ENCODE measurements around the gene NR1H3. TPM values are rescaled to one million over a fixed set of nuclear protein-coding genes. Genes with fewer than 3 reads are reported as not detected.

Gene NR1H3
- total RNA-seq, 2 experiments from 2014 or later = 12.7 to 15.3 TPM

GRCh38 chr11:47251751-47252150 lies 6.0 kb upstream of the NR1H3 start:
- no peak for DNase-seq
- POLR2A ChIA-PET = no interaction called here
- H3K27me3 Mint-ChIP-seq = no peaks in the 10 kb centered on the region
- no peaks in the 10 kb centered on the region for H3K36me3 Mint-ChIP-seq (ENCODE audit: low read depth)
- CTCF ChIA-PET = interaction anchor here (6.6 kb wide), 1 partner anchor 8 kb away, joined by 47 read pairs; the partner anchor contains the start of gene NR1H3
- no peak overlapping the region for H3K27ac Mint-ChIP-seq
- TF ChIP-seq, protein P1, sequence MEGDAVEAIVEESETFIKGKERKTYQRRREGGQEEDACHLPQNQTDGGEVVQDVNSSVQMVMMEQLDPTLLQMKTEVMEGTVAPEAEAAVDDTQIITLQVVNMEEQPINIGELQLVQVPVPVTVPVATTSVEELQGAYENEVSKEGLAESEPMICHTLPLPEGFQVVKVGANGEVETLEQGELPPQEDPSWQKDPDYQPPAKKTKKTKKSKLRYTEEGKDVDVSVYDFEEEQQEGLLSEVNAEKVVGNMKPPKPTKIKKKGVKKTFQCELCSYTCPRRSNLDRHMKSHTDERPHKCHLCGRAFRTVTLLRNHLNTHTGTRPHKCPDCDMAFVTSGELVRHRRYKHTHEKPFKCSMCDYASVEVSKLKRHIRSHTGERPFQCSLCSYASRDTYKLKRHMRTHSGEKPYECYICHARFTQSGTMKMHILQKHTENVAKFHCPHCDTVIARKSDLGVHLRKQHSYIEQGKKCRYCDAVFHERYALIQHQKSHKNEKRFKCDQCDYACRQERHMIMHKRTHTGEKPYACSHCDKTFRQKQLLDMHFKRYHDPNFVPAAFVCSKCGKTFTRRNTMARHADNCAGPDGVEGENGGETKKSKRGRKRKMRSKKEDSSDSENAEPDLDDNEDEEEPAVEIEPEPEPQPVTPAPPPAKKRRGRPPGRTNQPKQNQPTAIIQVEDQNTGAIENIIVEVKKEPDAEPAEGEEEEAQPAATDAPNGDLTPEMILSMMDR (IDR thresholded peaks at IDR 0.05) = no peak
- H3K4me1 Mint-ChIP-seq (ENCODE audit: low read depth) = peaks cover 31% of the 10 kb centered on the region
- ATAC-seq = no peak
- no peaks in the 10 kb centered on the region for H3K9me3 Mint-ChIP-seq
- no peak overlapping the region for H3K4me3 Mint-ChIP-seq
- intact Hi-C loops (cut with micrococcal nuclease) = no loop called here

- ATAC-seq = no peak
- H3K4me1 Mint-ChIP-seq (ENCODE audit: low read depth) = peaks cover 21% of the 10 kb centered on the region
- CTCF ChIA-PET = no interaction called here
- H3K27ac Mint-ChIP-seq = no peak overlapping the region
- TF ChIP-seq, protein P1 (IDR thresholded peaks at IDR 0.05) = no peak
- H3K9me3 Mint-ChIP-seq = no peaks in the 10 kb centered on the region
- POLR2A ChIA-PET = interaction anchor here (1.2 kb wide), 1 partner anchor 11 kb away, joined by 4 read pairs; no protein-coding TSS in a partner anchor
- H3K36me3 Mint-ChIP-seq (ENCODE audit: low read depth) = no peaks in the 10 kb centered on the region
- H3K4me3 Mint-ChIP-seq = no peak overlapping the region
- intact Hi-C loops (cut with micrococcal nuclease) = no loop called here
- no peaks in the 10 kb centered on the region for H3K27me3 Mint-ChIP-seq
- DNase-seq = no peak
Observed at GRCh38 chr11:47253660-47254059, 4.1 kb upstream of the NR1H3 start.

DNA sequence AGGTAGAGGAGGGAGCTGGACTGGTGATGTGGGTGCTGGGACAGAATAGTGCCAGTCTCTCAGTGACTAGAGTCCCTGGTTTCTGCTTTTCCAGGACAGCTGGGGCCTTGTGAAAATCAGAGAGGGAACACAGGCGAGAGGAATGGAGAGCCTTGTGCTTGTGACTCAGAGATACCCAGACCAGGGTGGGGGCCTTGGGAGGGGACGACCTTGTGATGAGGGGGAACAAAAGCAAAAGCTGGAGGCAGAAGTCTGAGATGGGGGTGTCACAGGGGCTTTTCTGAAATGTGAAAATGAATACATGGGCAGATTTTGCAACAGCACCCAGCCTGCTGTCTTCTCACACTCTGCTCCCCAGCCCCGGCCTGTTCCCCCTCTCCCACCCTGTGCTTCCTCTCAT lies 3.4 kb upstream of the NR1H3 start:
- Mint-ChIP-seq H3K4me3 (no peak overlapping the region), H3K36me3 (ENCODE audit: low read depth) (no peaks in the 10 kb centered on the region), H3K9me3 (no peaks in the 10 kb centered on the region), H3K4me1 (ENCODE audit: low read depth) (peaks cover 22% of the 10 kb centered on the region), H3K27me3 (no peaks in the 10 kb centered on the region), H3K27ac (peak overlapping the region; percentile 50)
- ChIA-PET POLR2A (interaction anchor here (0.6 to 1.2 kb wide), 2 partner anchors 12 to 40 kb away, joined by 3 to 4 read pairs; partner anchors contain the start of gene DDB2), CTCF (interaction anchor here (1.5 kb wide), 1 partner anchor 77 kb away, joined by 3 read pairs; no protein-coding TSS in a partner anchor)
- no peak for DNase-seq
- ATAC-seq = no peak
- TF ChIP-seq, protein P1 (IDR thresholded peaks at IDR 0.05) = no peak
- intact Hi-C loops (cut with micrococcal nuclease) = no loop called here

DNA sequence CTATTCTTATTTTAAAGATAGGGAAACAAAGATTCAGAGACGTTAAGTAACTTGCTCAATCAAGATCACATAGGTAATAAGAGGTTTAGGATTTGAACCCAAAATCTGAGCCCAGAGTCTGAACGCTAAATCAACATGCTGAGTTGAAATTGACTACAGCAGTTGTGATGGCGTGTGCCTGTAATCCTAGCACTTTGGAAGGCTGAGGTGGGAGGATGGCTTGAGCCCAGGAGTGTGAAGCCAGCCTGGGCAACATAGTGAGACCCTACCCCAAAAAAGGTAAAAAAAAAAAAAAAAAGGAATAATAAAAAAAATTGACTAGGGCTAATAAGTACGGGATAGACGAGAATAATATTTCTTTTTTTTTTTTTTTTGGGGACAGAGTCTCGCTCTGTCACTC lies 1.4 kb upstream of the NR1H3 start:
- H3K27ac Mint-ChIP-seq = no peak overlapping the region
- H3K9me3 Mint-ChIP-seq = no peaks in the 10 kb centered on the region
- DNase-seq (no peak), ATAC-seq (no peak)
- ChIA-PET CTCF (interaction anchor here (4.2 kb wide), 1 partner anchor 77 kb away, joined by 46 read pairs; the partner anchor contains the start of gene ARFGAP2), POLR2A (no interaction called here)
- H3K27me3 Mint-ChIP-seq = no peaks in the 10 kb centered on the region
- no peak overlapping the region for H3K4me3 Mint-ChIP-seq
- TF ChIP-seq, protein P1 (IDR thresholded peaks at IDR 0.05) = no peak
- intact Hi-C loops (cut with micrococcal nuclease) = loop anchor here (5.0 kb wide), 2 partner anchors 39 to 79 kb away; partner anchors contain the start of gene ARFGAP2
- peaks cover 18% of the 10 kb centered on the region for H3K4me1 Mint-ChIP-seq (ENCODE audit: low read depth)
- H3K36me3 Mint-ChIP-seq (ENCODE audit: low read depth) = no peaks in the 10 kb centered on the region

DNA sequence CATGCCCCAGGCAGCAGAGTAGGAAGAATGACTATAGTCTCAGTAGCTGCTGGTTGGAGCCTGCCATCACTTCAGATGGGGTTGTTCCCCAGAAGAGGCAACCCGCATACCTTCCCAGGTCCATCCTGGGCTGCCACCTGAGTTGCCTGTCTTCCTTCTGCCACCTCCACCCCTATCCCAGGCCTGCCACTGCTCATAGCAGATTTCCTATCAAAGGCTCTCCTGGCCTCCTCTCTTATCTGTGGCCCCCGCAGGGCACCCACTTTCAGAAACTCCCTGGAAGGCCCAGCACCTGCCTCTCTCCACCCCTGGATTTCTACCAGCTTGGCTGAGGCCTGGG lies 649 bp upstream of the NR1H3 start:
- intact Hi-C loops (cut with micrococcal nuclease) = loop anchor here (5.0 kb wide), 2 partner anchors 40 to 80 kb away; partner anchors contain the start of gene ARFGAP2
- Mint-ChIP-seq H3K27ac (no peak overlapping the region), H3K36me3 (ENCODE audit: low read depth) (no peaks in the 10 kb centered on the region), H3K4me3 (no peak overlapping the region), H3K4me1 (ENCODE audit: low read depth) (peaks cover 18% of the 10 kb centered on the region), H3K9me3 (no peaks in the 10 kb centered on the region), H3K27me3 (no peaks in the 10 kb centered on the region)
- POLR2A ChIA-PET = interaction anchor here (0.9 to 1.3 kb wide), 5 partner anchors 8 to 79 kb away, joined by 3 to 4 read pairs (median 3); partner anchors contain the start of genes ACP2 and DDB2
- CTCF ChIA-PET = interaction anchor here (1.2 to 5.4 kb wide), 3 partner anchors 8 to 78 kb away, joined by 3 to 47 read pairs (median 46); partner anchors contain the start of genes ACP2 and ARFGAP2
- ATAC-seq = no peak
- no peak for DNase-seq
- TF ChIP-seq, protein P1 (IDR thresholded peaks at IDR 0.05) = no peak

Data from activated CD8-positive, alpha-beta T cell treated with anti-CD3 and anti-CD28 coated beads for 36 hours (primary cell).